Panc1 (cell line): ENCODE data around the gene PCGF5.

Source experiments
- POLR2AphosphoS5 ChIP-seq: IDR thresholded peaks from 2 replicates; pipeline ENCODE4 v1.6.1; 2012; ENCODE audit warnings: mild to moderate bottlenecking, low read depth, low read length, moderate library complexity
- SIN3A ChIP-seq: IDR thresholded peaks from 2 replicates; pipeline ENCODE4 v1.6.1; 2012; ENCODE audit warnings: low read depth, mild to moderate bottlenecking, low read length, moderate library complexity, borderline replicate concordance; ENCODE audit not compliant: insufficient read depth
- TF ChIP-seq, protein P1 (sequence below): fragments of 450-650 bp; IDR thresholded peaks from 2 replicates; pipeline ENCODE4 v1.5.1; 2017; ENCODE audit warnings: mild to moderate bottlenecking
- TF ChIP-seq, protein P2 (sequence below), 2 experiments: IDR thresholded peaks; 2 replicates each; pipeline ENCODE4 v1.6.1; 2011 to 2012; ENCODE audit warnings: low read depth in 2 of 2, control low read depth in 1 of 2, low read length in 1 of 2, mild to moderate bottlenecking in 1 of 2, moderate library complexity in 1 of 2; ENCODE audit not compliant: insufficient read depth in 1 of 2

DNA sequence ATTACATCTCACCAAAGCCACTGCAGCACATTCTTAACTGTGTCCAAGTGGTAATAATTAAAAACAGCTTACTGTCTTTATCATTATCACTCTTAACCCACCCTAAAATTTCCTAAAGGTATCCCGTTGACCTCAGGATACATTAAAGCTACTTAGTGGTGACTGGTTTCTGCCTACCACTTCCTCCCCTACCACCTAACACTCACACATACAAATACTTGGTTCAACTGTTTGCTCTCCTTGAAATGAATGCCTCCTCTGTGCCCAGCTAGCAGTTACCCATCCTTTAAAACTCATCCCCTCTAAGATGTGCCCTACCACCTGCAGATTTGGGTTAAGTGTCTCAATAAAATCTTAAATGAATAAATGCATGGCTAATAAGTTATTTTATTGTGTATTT is 7.1 kb downstream of the PCGF5 start:
- TF ChIP-seq, protein P1, sequence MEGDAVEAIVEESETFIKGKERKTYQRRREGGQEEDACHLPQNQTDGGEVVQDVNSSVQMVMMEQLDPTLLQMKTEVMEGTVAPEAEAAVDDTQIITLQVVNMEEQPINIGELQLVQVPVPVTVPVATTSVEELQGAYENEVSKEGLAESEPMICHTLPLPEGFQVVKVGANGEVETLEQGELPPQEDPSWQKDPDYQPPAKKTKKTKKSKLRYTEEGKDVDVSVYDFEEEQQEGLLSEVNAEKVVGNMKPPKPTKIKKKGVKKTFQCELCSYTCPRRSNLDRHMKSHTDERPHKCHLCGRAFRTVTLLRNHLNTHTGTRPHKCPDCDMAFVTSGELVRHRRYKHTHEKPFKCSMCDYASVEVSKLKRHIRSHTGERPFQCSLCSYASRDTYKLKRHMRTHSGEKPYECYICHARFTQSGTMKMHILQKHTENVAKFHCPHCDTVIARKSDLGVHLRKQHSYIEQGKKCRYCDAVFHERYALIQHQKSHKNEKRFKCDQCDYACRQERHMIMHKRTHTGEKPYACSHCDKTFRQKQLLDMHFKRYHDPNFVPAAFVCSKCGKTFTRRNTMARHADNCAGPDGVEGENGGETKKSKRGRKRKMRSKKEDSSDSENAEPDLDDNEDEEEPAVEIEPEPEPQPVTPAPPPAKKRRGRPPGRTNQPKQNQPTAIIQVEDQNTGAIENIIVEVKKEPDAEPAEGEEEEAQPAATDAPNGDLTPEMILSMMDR: no peak
- TF ChIP-seq SIN3A (no peak), POLR2AphosphoS5 (no peak)
- TF ChIP-seq, protein P2, sequence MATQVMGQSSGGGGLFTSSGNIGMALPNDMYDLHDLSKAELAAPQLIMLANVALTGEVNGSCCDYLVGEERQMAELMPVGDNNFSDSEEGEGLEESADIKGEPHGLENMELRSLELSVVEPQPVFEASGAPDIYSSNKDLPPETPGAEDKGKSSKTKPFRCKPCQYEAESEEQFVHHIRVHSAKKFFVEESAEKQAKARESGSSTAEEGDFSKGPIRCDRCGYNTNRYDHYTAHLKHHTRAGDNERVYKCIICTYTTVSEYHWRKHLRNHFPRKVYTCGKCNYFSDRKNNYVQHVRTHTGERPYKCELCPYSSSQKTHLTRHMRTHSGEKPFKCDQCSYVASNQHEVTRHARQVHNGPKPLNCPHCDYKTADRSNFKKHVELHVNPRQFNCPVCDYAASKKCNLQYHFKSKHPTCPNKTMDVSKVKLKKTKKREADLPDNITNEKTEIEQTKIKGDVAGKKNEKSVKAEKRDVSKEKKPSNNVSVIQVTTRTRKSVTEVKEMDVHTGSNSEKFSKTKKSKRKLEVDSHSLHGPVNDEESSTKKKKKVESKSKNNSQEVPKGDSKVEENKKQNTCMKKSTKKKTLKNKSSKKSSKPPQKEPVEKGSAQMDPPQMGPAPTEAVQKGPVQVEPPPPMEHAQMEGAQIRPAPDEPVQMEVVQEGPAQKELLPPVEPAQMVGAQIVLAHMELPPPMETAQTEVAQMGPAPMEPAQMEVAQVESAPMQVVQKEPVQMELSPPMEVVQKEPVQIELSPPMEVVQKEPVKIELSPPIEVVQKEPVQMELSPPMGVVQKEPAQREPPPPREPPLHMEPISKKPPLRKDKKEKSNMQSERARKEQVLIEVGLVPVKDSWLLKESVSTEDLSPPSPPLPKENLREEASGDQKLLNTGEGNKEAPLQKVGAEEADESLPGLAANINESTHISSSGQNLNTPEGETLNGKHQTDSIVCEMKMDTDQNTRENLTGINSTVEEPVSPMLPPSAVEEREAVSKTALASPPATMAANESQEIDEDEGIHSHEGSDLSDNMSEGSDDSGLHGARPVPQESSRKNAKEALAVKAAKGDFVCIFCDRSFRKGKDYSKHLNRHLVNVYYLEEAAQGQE (IDR thresholded peaks at IDR 0.05; ENCODE audit: insufficient read depth in 1 of 2, low read depth in 2 of 2, low read length in 1 of 2): no peak
